ENCODE measurements around the gene HPCAL1.

Gene HPCAL1

GRCh38 chr2:10389573-10389972 lies 86.9 kb downstream of the HPCAL1 start:
- H3K4me1 ChIP-seq (ENCODE audit: control insufficient read depth, insufficient read depth, low read length) = peaks cover 13% of the 10 kb centered on the region
- H3K36me3 ChIP-seq (ENCODE audit: control insufficient read depth, insufficient read depth, low read length) = no peaks in the 10 kb centered on the region
- H3K4me3 ChIP-seq (ENCODE audit: low read depth, low read length) = no peak overlapping the region
- no peak overlapping the region for H3K27ac ChIP-seq (ENCODE audit: low read depth, low read length)
- no peaks in the 10 kb centered on the region for H3K9me3 ChIP-seq (ENCODE audit: control insufficient read depth, insufficient read depth, low read depth, low read length)
- no peaks in the 10 kb centered on the region for H3K27me3 ChIP-seq (ENCODE audit: control insufficient read depth, insufficient read depth, low read length)
- no peak overlapping the region for H3K9ac ChIP-seq (ENCODE audit: low read length)

- H3K4me3 ChIP-seq (ENCODE audit: low read depth, low read length) = no peak overlapping the region
- H3K27ac ChIP-seq (ENCODE audit: low read depth, low read length) = no peak overlapping the region
- no peak overlapping the region for H3K9ac ChIP-seq (ENCODE audit: low read length)
- H3K36me3 ChIP-seq (ENCODE audit: control insufficient read depth, insufficient read depth, low read length) = no peaks in the 10 kb centered on the region
- no peaks in the 10 kb centered on the region for H3K27me3 ChIP-seq (ENCODE audit: control insufficient read depth, insufficient read depth, low read length)
- no peaks in the 10 kb centered on the region for H3K9me3 ChIP-seq (ENCODE audit: control insufficient read depth, insufficient read depth, low read depth, low read length)
- H3K4me1 ChIP-seq (ENCODE audit: control insufficient read depth, insufficient read depth, low read length) = peaks cover 13% of the 10 kb centered on the region
Observed at GRCh38 chr2:10390369-10390801, 87.7 kb downstream of the HPCAL1 start.

- Histone ChIP-seq H3K27ac (ENCODE audit: low read depth, low read length) (no peak overlapping the region), H3K4me1 (ENCODE audit: control insufficient read depth, insufficient read depth, low read length) (peaks cover 21% of the 10 kb centered on the region), H3K27me3 (ENCODE audit: control insufficient read depth, insufficient read depth, low read length) (no peaks in the 10 kb centered on the region), H3K4me3 (ENCODE audit: low read depth, low read length) (no peak overlapping the region), H3K9ac (ENCODE audit: low read length) (no peak overlapping the region), H3K36me3 (ENCODE audit: control insufficient read depth, insufficient read depth, low read length) (no peaks in the 10 kb centered on the region), H3K9me3 (ENCODE audit: control insufficient read depth, insufficient read depth, low read depth, low read length) (no peaks in the 10 kb centered on the region)
Observed at GRCh38 chr2:10392100-10392499, 89.4 kb downstream of the HPCAL1 start.

- Histone ChIP-seq H3K27ac (ENCODE audit: low read depth, low read length) (no peak overlapping the region), H3K4me1 (ENCODE audit: control insufficient read depth, insufficient read depth, low read length) (peaks cover 21% of the 10 kb centered on the region), H3K9me3 (ENCODE audit: control insufficient read depth, insufficient read depth, low read depth, low read length) (no peaks in the 10 kb centered on the region), H3K4me3 (ENCODE audit: low read depth, low read length) (no peak overlapping the region), H3K9ac (ENCODE audit: low read length) (no peak overlapping the region), H3K27me3 (ENCODE audit: control insufficient read depth, insufficient read depth, low read length) (no peaks in the 10 kb centered on the region), H3K36me3 (ENCODE audit: control insufficient read depth, insufficient read depth, low read length) (no peaks in the 10 kb centered on the region)
Observed at GRCh38 chr2:10392548-10392947, 89.8 kb downstream of the HPCAL1 start.

- no peak overlapping the region for H3K27ac ChIP-seq (ENCODE audit: low read depth, low read length)
- H3K9ac ChIP-seq (ENCODE audit: low read length) = no peak overlapping the region
- H3K4me1 ChIP-seq (ENCODE audit: control insufficient read depth, insufficient read depth, low read length) = peaks cover 21% of the 10 kb centered on the region
- no peak overlapping the region for H3K4me3 ChIP-seq (ENCODE audit: low read depth, low read length)
- no peaks in the 10 kb centered on the region for H3K27me3 ChIP-seq (ENCODE audit: control insufficient read depth, insufficient read depth, low read length)
- no peaks in the 10 kb centered on the region for H3K36me3 ChIP-seq (ENCODE audit: control insufficient read depth, insufficient read depth, low read length)
- no peaks in the 10 kb centered on the region for H3K9me3 ChIP-seq (ENCODE audit: control insufficient read depth, insufficient read depth, low read depth, low read length)
Observed at GRCh38 chr2:10392951-10393639, 90.4 kb downstream of the HPCAL1 start.

- Histone ChIP-seq H3K36me3 (ENCODE audit: control insufficient read depth, insufficient read depth, low read length) (no peaks in the 10 kb centered on the region), H3K9ac (ENCODE audit: low read length) (no peak overlapping the region), H3K4me1 (ENCODE audit: control insufficient read depth, insufficient read depth, low read length) (peaks cover 21% of the 10 kb centered on the region), H3K27me3 (ENCODE audit: control insufficient read depth, insufficient read depth, low read length) (no peaks in the 10 kb centered on the region), H3K4me3 (ENCODE audit: low read depth, low read length) (no peak overlapping the region), H3K27ac (ENCODE audit: low read depth, low read length) (no peak overlapping the region), H3K9me3 (ENCODE audit: control insufficient read depth, insufficient read depth, low read depth, low read length) (no peaks in the 10 kb centered on the region)
Observed at GRCh38 chr2:10393640-10393982, 90.9 kb downstream of the HPCAL1 start.

GRCh38 chr2:10395893-10396292 lies 93.2 kb downstream of the HPCAL1 start:
- Histone ChIP-seq H3K9me3 (ENCODE audit: control insufficient read depth, insufficient read depth, low read depth, low read length) (no peaks in the 10 kb centered on the region), H3K27me3 (ENCODE audit: control insufficient read depth, insufficient read depth, low read length) (no peaks in the 10 kb centered on the region), H3K27ac (ENCODE audit: low read depth, low read length) (no peak overlapping the region), H3K36me3 (ENCODE audit: control insufficient read depth, insufficient read depth, low read length) (no peaks in the 10 kb centered on the region), H3K9ac (ENCODE audit: low read length) (peak overlapping the region; percentile 7), H3K4me1 (ENCODE audit: control insufficient read depth, insufficient read depth, low read length) (peaks cover 21% of the 10 kb centered on the region), H3K4me3 (ENCODE audit: low read depth, low read length) (no peak overlapping the region)

- Histone ChIP-seq H3K27ac (ENCODE audit: low read depth, low read length) (no peak overlapping the region), H3K4me1 (ENCODE audit: control insufficient read depth, insufficient read depth, low read length) (peaks cover 21% of the 10 kb centered on the region), H3K4me3 (ENCODE audit: low read depth, low read length) (no peak overlapping the region), H3K9ac (ENCODE audit: low read length) (no peak overlapping the region), H3K27me3 (ENCODE audit: control insufficient read depth, insufficient read depth, low read length) (no peaks in the 10 kb centered on the region), H3K36me3 (ENCODE audit: control insufficient read depth, insufficient read depth, low read length) (no peaks in the 10 kb centered on the region), H3K9me3 (ENCODE audit: control insufficient read depth, insufficient read depth, low read depth, low read length) (no peaks in the 10 kb centered on the region)
Observed at GRCh38 chr2:10396464-10396863, 93.8 kb downstream of the HPCAL1 start.

- Histone ChIP-seq H3K27ac (ENCODE audit: low read depth, low read length) (no peak overlapping the region), H3K4me3 (ENCODE audit: low read depth, low read length) (no peak overlapping the region), H3K9ac (ENCODE audit: low read length) (no peak overlapping the region), H3K27me3 (ENCODE audit: control insufficient read depth, insufficient read depth, low read length) (no peaks in the 10 kb centered on the region), H3K36me3 (ENCODE audit: control insufficient read depth, insufficient read depth, low read length) (no peaks in the 10 kb centered on the region), H3K4me1 (ENCODE audit: control insufficient read depth, insufficient read depth, low read length) (peaks cover 20% of the 10 kb centered on the region), H3K9me3 (ENCODE audit: control insufficient read depth, insufficient read depth, low read depth, low read length) (no peaks in the 10 kb centered on the region)
Observed at GRCh38 chr2:10397297-10397875, 94.7 kb downstream of the HPCAL1 start.

- no peaks in the 10 kb centered on the region for H3K36me3 ChIP-seq (ENCODE audit: control insufficient read depth, insufficient read depth, low read length)
- no peak overlapping the region for H3K27ac ChIP-seq (ENCODE audit: low read depth, low read length)
- H3K9ac ChIP-seq (ENCODE audit: low read length) = no peak overlapping the region
- H3K27me3 ChIP-seq (ENCODE audit: control insufficient read depth, insufficient read depth, low read length) = no peaks in the 10 kb centered on the region
- H3K9me3 ChIP-seq (ENCODE audit: control insufficient read depth, insufficient read depth, low read depth, low read length) = no peaks in the 10 kb centered on the region
- H3K4me1 ChIP-seq (ENCODE audit: control insufficient read depth, insufficient read depth, low read length) = peaks cover 15% of the 10 kb centered on the region
- no peak overlapping the region for H3K4me3 ChIP-seq (ENCODE audit: low read depth, low read length)
Observed at GRCh38 chr2:10397878-10398277, 95.2 kb downstream of the HPCAL1 start.

GRCh38 chr2:10398496-10398895 lies 95.8 kb downstream of the HPCAL1 start:
- H3K4me1 ChIP-seq (ENCODE audit: control insufficient read depth, insufficient read depth, low read length) = peaks cover 9% of the 10 kb centered on the region
- H3K27ac ChIP-seq (ENCODE audit: low read depth, low read length) = no peak overlapping the region
- no peaks in the 10 kb centered on the region for H3K36me3 ChIP-seq (ENCODE audit: control insufficient read depth, insufficient read depth, low read length)

More at GRCh38 chr2:10398496-10398895, 95.8 kb downstream of the HPCAL1 start:
- Histone ChIP-seq H3K27me3 (ENCODE audit: control insufficient read depth, insufficient read depth, low read length) (no peaks in the 10 kb centered on the region), H3K9ac (ENCODE audit: low read length) (no peak overlapping the region), H3K4me3 (ENCODE audit: low read depth, low read length) (no peak overlapping the region), H3K9me3 (ENCODE audit: control insufficient read depth, insufficient read depth, low read depth, low read length) (no peaks in the 10 kb centered on the region)

Data from HUES6 (cell line).